Panc1 (cell line): ENCODE results near the gene BMP8B. TPM values are rescaled to one million over a fixed set of nuclear protein-coding genes. Genes with fewer than 3 reads are reported as not detected.
"Not testable (repeated sequence)": the region's sequence is repeated elsewhere in the genome, so short reads cannot be mapped to it uniquely, and the experiment has no call there.

ENCODE experiments used
- ATAC-seq: fragments of 200-7000 bp; cut with Tn5 transposase; 2 replicates; pipeline ENCODE4 v1.9.1; 2020; ENCODE audit warnings: mild to moderate bottlenecking, moderate library complexity
- BruUV-seq: library from RNA; stranded (reverse); fragments of 400-500 nt; replicated peaks from 2 replicates; lab custom pipeline; 2021; lab: Mats Ljungman, UMichigan
- CTCF ChIA-PET: fragments of 300-600 bp; sonication (Branson Sonifier 250); formaldehyde crosslinking; loops from one replicate; lab custom pipeline; 2022; ENCODE audit warnings: antibody characterized with exemption; lab: Charles Lee
- POLR2A ChIA-PET: fragments of 300-600 bp; sonication (Branson Sonifier 250); formaldehyde crosslinking; loops from one replicate; lab custom pipeline; 2022; ENCODE audit warnings: antibody characterized with exemption; lab: Charles Lee
- DNase-seq: peaks from one replicate; pipeline ENCODE4 v3.0.0-alpha.2; 2010; ENCODE audit warnings: low read depth, low spot score
- H3K27ac ChIP-seq: 2 replicates; pipeline ENCODE4 v1.5.1; 2011; ENCODE audit warnings: mild to moderate bottlenecking, low read length, inconsistent platforms
- H3K27me3 ChIP-seq: fragments of 200-500 bp; sonication (Bioruptor generic); 2 replicates; pipeline ENCODE4 v1.6.0; 2014; ENCODE audit warnings: low read length, inconsistent platforms; ENCODE audit not compliant: control insufficient read depth, insufficient read depth
- H3K36me3 ChIP-seq: fragments of 200-500 bp; sonication (Bioruptor generic); 2 replicates; pipeline ENCODE4 v1.5.1; 2014; ENCODE audit warnings: inconsistent platforms, mild to moderate bottlenecking, low read length, moderate library complexity; ENCODE audit not compliant: control insufficient read depth, insufficient read depth
- H3K4me1 ChIP-seq: 2 replicates; pipeline ENCODE4 v1.5.1; 2011; ENCODE audit warnings: inconsistent platforms, mild to moderate bottlenecking, low read length, moderate library complexity; ENCODE audit not compliant: control insufficient read depth, insufficient read depth
- H3K4me3 ChIP-seq, 2 experiments: 2 replicates each; pipeline ENCODE4 v1.5.1; 2011 to 2012; ENCODE audit warnings: low read depth in 2 of 2, low read length in 2 of 2, mild to moderate bottlenecking in 2 of 2, inconsistent platforms in 1 of 2, moderate library complexity in 1 of 2
- H3K9me3 ChIP-seq: fragments of 200-500 bp; sonication (Bioruptor generic); 2 replicates; pipeline ENCODE4 v1.5.1; 2014; ENCODE audit warnings: low read depth, mild to moderate bottlenecking, inconsistent platforms, low read length, moderate library complexity; ENCODE audit not compliant: control insufficient read depth, insufficient read depth
- in situ Hi-C: cut with HindIII; loops from 2 replicates; pipeline ENCODE4 v1.10.0; 2016; ENCODE audit warnings: low sequenced_read_pairs, low pct_unique_long_range_greater_than_20kb
- intact Hi-C: fragments of 100-400 bp; cut with micrococcal nuclease; formaldehyde crosslinking; loops from one replicate; pipeline ENCODE4 v1.10.0; 2022; ENCODE audit not compliant: unreplicated experiment
- total RNA-seq: library from RNA; stranded (reverse); gene quantifications from one replicate; pipeline ENCODE4 v1.2.1, GENCODE V29; 2021; ENCODE audit not compliant: unreplicated experiment

The BMP8B gene
- total RNA-seq, 1 experiment from 2014 or later, result 3.7 TPM

- POLR2A ChIA-PET, H3K4me3 ChIP-seq, CTCF ChIA-PET, in situ Hi-C loops, H3K27me3 ChIP-seq, H3K36me3 ChIP-seq, H3K9me3 ChIP-seq, H3K4me1 ChIP-seq, BruUV-seq, DNase-seq, ATAC-seq, intact Hi-C loops, H3K27ac ChIP-seq: not testable (repeated sequence)
These were observed 18.3 kb downstream of the BMP8B start for GRCh38 chr1:39770100-39771021.

GRCh38 chr1:39769502-39769901 is 19.2 kb downstream of the BMP8B start:
- BruUV-seq, H3K9me3 ChIP-seq, H3K27ac ChIP-seq, H3K4me3 ChIP-seq, POLR2A ChIA-PET, H3K27me3 ChIP-seq, DNase-seq, H3K4me1 ChIP-seq, intact Hi-C loops, in situ Hi-C loops, H3K36me3 ChIP-seq, CTCF ChIA-PET, ATAC-seq: not testable (repeated sequence)

GRCh38 chr1:39766466-39766865 is 22.2 kb downstream of the BMP8B start:
- DNase-seq, BruUV-seq, H3K27me3 ChIP-seq, H3K27ac ChIP-seq, ATAC-seq, POLR2A ChIA-PET, H3K36me3 ChIP-seq, intact Hi-C loops, H3K4me3 ChIP-seq, H3K4me1 ChIP-seq, H3K9me3 ChIP-seq, in situ Hi-C loops, CTCF ChIA-PET: not testable (repeated sequence)

- ATAC-seq, result peak; percentile 27; the same call in 1 of the 2 replicates
- intact Hi-C loops, result loop anchor here (5.0 kb wide), 1 partner anchor 242 kb away; no protein-coding TSS in a partner anchor
- H3K4me3 ChIP-seq, H3K36me3 ChIP-seq, POLR2A ChIA-PET, in situ Hi-C loops, H3K27ac ChIP-seq, H3K9me3 ChIP-seq, BruUV-seq, H3K4me1 ChIP-seq, CTCF ChIA-PET, H3K27me3 ChIP-seq, DNase-seq: not testable (repeated sequence)
These were observed 24.2 kb downstream of the BMP8B start for GRCh38 chr1:39764512-39764911.

GRCh38 chr1:39763619-39764374 is 24.9 kb downstream of the BMP8B start:
- in situ Hi-C loops, ATAC-seq, H3K27me3 ChIP-seq, BruUV-seq, H3K27ac ChIP-seq, CTCF ChIA-PET, H3K9me3 ChIP-seq, H3K4me3 ChIP-seq, H3K36me3 ChIP-seq, DNase-seq, H3K4me1 ChIP-seq, POLR2A ChIA-PET: not testable (repeated sequence)
- intact Hi-C loops, result loop anchor here (5.0 kb wide), 1 partner anchor 241 kb away; no protein-coding TSS in a partner anchor
